DOHH2 (cell line): ENCODE results near the gene PADI1.

ENCODE experiments used
- H3F3A ChIP-seq: fragments of 200-600 bp; sonication (generic), shearing (Covaris generic); 2 replicates; pipeline ENCODE4 v1.6.0; 2016; ENCODE audit warnings: antibody characterized with exemption, mild to moderate bottlenecking; ENCODE audit not compliant: control insufficient read depth, insufficient read depth
- H3K27ac ChIP-seq: fragments of 200-600 bp; sonication (generic); 2 replicates; pipeline ENCODE4 v1.5.1; 2014; ENCODE audit warnings: low read depth, mild to moderate bottlenecking, low read length, moderate library complexity
- H3K27me3 ChIP-seq: fragments of 200-600 bp; sonication (generic); 2 replicates; pipeline ENCODE4 v1.6.1; 2014; ENCODE audit warnings: mild to moderate bottlenecking, low read length, mixed read lengths; ENCODE audit not compliant: control insufficient read depth
- H3K36me3 ChIP-seq: fragments of 200-600 bp; sonication (generic); 2 replicates; pipeline ENCODE4 v1.6.1; 2014; ENCODE audit warnings: mild to moderate bottlenecking, low read length, moderate library complexity, mixed read lengths; ENCODE audit not compliant: control insufficient read depth
- H3K4me1 ChIP-seq: fragments of 200-600 bp; sonication (generic); 2 replicates; pipeline ENCODE4 v1.6.1; 2014; ENCODE audit warnings: mild to moderate bottlenecking, low read length, mixed read lengths; ENCODE audit not compliant: control insufficient read depth
- H3K4me2 ChIP-seq: fragments of 200-600 bp; sonication (generic); 2 replicates; pipeline ENCODE4 v1.6.0; 2014; ENCODE audit warnings: mild to moderate bottlenecking, low read length, moderate library complexity
- H3K4me3 ChIP-seq: fragments of 200-600 bp; sonication (generic); 2 replicates; pipeline ENCODE4 v1.5.1; 2014; ENCODE audit warnings: mild to moderate bottlenecking, low read length, mixed read lengths
- H3K79me2 ChIP-seq: fragments of 200-600 bp; sonication (generic); 2 replicates; pipeline ENCODE4 v1.6.1; 2014; ENCODE audit warnings: mild to moderate bottlenecking, low read length, mixed read lengths; ENCODE audit not compliant: control insufficient read depth
- H3K9me2 ChIP-seq: fragments of 200-600 bp; sonication (generic); replicated peaks from 2 replicates; pipeline ENCODE4 v1.6.1; 2014; ENCODE audit warnings: mild to moderate bottlenecking, low read length, mixed read lengths; ENCODE audit not compliant: control insufficient read depth
- H3K9me3 ChIP-seq: fragments of 200-600 bp; sonication (generic); 2 replicates; pipeline ENCODE4 v1.6.1; 2014; ENCODE audit warnings: antibody characterized with exemption, low read length, mixed read lengths; ENCODE audit not compliant: control insufficient read depth, insufficient read depth
- H4K20me1 ChIP-seq: fragments of 200-600 bp; sonication (generic); 2 replicates; pipeline ENCODE4 v1.6.0; 2014; ENCODE audit warnings: low read depth, mild to moderate bottlenecking, antibody characterized with exemption, low read length, moderate library complexity; ENCODE audit not compliant: control insufficient read depth, insufficient read depth
- EZH2phosphoT487 ChIP-seq: fragments of 200-600 bp; sonication (generic); IDR thresholded peaks from 2 replicates; pipeline ENCODE4 v1.6.1; 2017; ENCODE audit warnings: borderline replicate concordance, mild to moderate bottlenecking, antibody characterized with exemption, low read length, moderate library complexity, mixed read lengths
- TF ChIP-seq, protein P1 (sequence below): fragments of 200-600 bp; sonication (generic); IDR thresholded peaks from one replicate; pipeline ENCODE4 v1.5.1; 2014; ENCODE audit warnings: antibody characterized with exemption, mild to moderate bottlenecking, low read depth, low read length; ENCODE audit not compliant: poor library complexity, severe bottlenecking

PADI1 gene

DNA sequence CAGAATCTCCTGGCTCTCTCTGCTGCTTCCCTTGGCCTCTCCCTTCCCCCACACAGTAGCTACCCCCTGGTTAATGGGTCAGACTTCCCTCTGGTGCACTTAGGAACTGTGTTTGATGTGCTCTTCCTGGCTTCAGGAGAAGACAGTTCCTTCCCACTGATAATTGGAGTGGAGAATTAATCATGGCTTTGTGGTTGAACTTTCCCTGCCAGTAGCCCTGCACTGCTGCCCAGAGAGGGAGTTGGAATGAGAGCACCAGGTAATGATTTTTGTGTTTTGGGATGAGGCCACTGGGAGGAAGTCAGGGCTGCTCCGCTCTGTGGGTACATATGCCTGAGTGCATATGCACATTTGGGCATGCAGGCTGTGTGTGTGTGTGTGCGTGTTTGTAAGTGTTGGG is 46.0 kb upstream of the PADI1 start:
- no peak overlapping the region for H3K27ac ChIP-seq
- TF ChIP-seq, protein P1, sequence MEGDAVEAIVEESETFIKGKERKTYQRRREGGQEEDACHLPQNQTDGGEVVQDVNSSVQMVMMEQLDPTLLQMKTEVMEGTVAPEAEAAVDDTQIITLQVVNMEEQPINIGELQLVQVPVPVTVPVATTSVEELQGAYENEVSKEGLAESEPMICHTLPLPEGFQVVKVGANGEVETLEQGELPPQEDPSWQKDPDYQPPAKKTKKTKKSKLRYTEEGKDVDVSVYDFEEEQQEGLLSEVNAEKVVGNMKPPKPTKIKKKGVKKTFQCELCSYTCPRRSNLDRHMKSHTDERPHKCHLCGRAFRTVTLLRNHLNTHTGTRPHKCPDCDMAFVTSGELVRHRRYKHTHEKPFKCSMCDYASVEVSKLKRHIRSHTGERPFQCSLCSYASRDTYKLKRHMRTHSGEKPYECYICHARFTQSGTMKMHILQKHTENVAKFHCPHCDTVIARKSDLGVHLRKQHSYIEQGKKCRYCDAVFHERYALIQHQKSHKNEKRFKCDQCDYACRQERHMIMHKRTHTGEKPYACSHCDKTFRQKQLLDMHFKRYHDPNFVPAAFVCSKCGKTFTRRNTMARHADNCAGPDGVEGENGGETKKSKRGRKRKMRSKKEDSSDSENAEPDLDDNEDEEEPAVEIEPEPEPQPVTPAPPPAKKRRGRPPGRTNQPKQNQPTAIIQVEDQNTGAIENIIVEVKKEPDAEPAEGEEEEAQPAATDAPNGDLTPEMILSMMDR = no peak
- no peak for TF ChIP-seq EZH2phosphoT487
- H3F3A ChIP-seq = no peaks in the 10 kb centered on the region

DNA sequence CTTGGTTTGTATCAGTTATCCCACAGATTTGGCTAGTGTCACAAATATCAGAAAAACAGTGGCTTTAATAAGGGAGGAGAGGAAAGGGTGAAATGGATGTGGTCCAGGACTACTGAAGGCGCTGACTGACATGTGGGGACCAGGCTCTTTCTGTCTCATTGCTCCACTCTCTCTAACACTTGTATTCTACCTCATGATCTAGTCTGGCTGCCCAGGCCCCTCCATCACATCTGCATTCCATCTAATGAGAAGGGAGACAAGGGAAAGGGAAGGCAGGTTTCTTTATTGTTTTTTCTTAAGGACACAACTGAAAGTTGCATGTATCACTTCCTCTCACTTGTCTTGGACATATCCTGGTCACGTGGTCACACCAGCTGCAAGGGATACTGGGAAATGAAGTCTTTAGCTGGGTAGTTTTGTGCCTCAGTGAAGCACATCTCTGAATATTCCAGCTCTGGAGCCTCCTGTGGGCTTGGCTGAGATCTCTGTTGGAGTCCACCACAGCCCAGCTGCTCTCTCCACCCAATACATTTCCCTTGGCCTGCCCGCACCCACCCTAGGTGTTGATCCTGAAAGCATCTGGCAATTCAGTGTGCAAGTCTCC is 43.7 kb upstream of the PADI1 start:
- Histone ChIP-seq H4K20me1 (no peaks in the 10 kb centered on the region), H3K9me3 (peaks cover 3% of the 10 kb centered on the region; the same call in 1 of the 2 replicates), H3K4me1 (peaks cover 5% of the 10 kb centered on the region), H3K27me3 (no peaks in the 10 kb centered on the region), H3K27ac (no peak overlapping the region), H3K4me2 (peak overlapping the region; percentile 46), H3K4me3 (peak overlapping the region; percentile 22; the same call in 1 of the 2 replicates), H3F3A (no peaks in the 10 kb centered on the region), H3K36me3 (no peaks in the 10 kb centered on the region), H3K9me2 (no peaks in the 10 kb centered on the region), H3K79me2 (no peaks in the 10 kb centered on the region)
- TF ChIP-seq EZH2phosphoT487 = no peak
- TF ChIP-seq, protein P1 = no peak

More for the DNA sequence above, 46.0 kb upstream of the PADI1 start:
- peaks cover 5% of the 10 kb centered on the region for H3K4me1 ChIP-seq
- H3K9me3 ChIP-seq = peaks cover 14% of the 10 kb centered on the region
- no peaks in the 10 kb centered on the region for H3K9me2 ChIP-seq
- H4K20me1 ChIP-seq = no peaks in the 10 kb centered on the region
- no peaks in the 10 kb centered on the region for H3K27me3 ChIP-seq
- H3K79me2 ChIP-seq = no peaks in the 10 kb centered on the region
- H3K36me3 ChIP-seq = no peaks in the 10 kb centered on the region
- no peak overlapping the region for H3K4me3 ChIP-seq
- no peak overlapping the region for H3K4me2 ChIP-seq

DNA sequence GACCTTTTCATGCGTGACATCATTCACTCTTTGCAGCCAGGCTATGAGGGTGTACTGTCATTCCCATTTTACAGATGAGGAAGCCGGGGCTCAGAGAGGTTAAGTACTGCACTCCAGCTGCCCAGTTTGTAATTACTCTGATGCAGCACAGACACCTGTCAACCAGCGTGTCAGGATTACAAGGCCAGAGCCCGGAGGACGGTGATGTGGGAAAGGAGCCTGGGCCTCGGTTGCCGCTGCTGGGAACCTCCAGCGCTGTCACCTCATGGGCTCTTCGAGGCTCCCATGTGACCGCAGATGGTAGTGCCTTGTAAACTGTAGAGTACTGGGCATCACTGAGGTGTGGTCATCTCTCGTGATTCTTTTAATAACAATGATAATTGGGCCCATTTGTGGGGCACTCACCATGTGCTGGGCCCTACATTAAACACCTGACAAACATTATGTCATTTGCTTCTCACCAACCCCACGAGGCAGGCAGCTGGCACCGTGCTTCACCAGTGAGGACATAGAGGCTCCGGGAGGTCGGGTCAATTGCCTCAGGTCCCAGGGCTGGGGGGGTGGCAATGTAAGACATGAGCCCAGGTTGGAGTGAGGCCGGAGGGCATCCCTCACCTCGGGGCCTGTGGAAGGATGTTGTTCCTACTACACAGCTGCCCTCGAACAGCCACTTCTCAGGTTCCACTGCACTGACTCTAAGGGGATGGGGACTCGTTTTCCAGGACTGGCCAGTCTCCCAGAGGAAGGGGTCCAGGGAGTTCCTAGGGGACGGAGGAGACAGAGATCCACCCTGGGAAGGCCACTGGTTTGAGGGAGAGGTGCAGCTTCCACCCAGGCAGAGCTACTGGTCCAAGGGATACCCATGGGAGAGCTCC is 42.8 kb upstream of the PADI1 start:
- Histone ChIP-seq H3K9me3 (peaks cover 3% of the 10 kb centered on the region; the same call in 1 of the 2 replicates), H3K4me1 (peaks cover 5% of the 10 kb centered on the region), H4K20me1 (no peaks in the 10 kb centered on the region), H3F3A (no peaks in the 10 kb centered on the region), H3K4me3 (no peak overlapping the region), H3K9me2 (no peaks in the 10 kb centered on the region), H3K36me3 (no peaks in the 10 kb centered on the region), H3K27me3 (no peaks in the 10 kb centered on the region), H3K27ac (no peak overlapping the region), H3K79me2 (no peaks in the 10 kb centered on the region), H3K4me2 (no peak overlapping the region)
- TF ChIP-seq, protein P1 = no peak
- TF ChIP-seq EZH2phosphoT487 = no peak
